GM21367 (cell line): ENCODE results near the gene SCAMP5.

Source experiments
- ATAC-seq: cut with Tn5 transposase; IDR thresholded peaks from one replicate; pipeline ENCODE4 v1.9.1; 2021; ENCODE audit not compliant: unreplicated experiment

The SCAMP5 gene

GRCh38 chr15:75044258-75044878, 49.0 kb downstream of the SCAMP5 start:
- no peak for ATAC-seq

- ATAC-seq: no peak
These were observed 50.1 kb downstream of the SCAMP5 start for GRCh38 chr15:75045332-75046015.

DNA sequence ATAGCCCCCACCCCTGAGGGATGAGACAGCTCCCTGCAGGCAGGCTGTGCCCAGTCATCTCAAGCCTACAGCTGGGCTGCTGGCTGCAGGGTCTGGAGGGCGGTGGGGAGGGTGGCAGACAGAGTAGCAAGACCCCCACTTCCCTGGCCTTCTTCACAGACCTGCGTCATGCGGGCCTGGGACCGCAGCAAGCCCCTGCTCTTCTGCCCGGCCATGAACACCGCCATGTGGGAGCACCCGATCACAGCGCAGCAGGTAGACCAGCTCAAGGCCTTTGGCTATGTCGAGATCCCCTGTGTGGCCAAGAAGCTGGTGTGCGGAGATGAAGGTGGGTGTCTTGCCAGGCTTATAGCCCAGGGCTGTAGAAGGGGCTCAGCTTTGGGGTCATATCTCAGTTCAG, 53.0 kb downstream of the SCAMP5 start:
- no peak for ATAC-seq

GRCh38 chr15:75049392-75049791, 54.0 kb downstream of the SCAMP5 start:
- ATAC-seq: no peak

DNA sequence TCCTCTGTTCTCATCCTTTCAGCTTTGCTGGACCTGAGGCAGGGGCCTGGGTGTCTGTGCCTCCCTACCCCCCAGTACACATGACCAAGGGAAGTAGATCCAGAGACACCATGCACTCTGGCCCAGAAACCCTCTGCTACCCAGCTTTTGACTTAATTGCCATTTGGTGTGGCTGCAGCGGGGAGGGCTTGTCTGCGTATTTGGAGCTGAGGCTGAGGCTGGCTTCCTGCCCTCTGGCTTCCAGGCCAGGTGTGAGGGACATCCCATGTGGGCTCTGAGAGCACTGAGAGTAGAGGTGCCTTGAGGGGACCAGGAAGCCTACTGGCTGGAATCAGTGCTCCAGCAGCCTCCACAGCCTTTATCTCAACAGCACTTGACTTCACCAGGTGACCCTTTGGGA, 54.9 kb downstream of the SCAMP5 start:
- ATAC-seq: no peak

DNA sequence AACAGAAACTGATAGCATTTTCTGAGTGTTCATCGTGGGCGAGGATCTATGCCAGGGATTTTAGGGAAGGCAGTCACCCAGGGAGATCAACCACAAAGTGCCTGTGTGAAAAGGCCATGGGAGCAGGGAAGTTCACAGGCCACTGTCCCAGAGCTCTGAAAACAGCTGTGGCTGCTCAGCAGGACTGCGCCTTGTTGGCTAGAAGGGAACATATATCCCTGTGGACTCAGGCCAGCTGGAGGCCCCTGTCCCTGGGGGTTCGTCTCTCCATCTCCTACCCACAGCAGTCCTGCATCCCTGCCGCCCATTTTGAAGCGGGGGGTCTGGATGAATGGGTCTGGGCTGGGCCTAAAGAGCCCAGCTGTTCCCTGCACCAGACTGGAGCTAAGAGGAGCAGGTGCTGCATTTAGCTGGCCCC, 55.8 kb downstream of the SCAMP5 start:
- ATAC-seq: no peak

DNA sequence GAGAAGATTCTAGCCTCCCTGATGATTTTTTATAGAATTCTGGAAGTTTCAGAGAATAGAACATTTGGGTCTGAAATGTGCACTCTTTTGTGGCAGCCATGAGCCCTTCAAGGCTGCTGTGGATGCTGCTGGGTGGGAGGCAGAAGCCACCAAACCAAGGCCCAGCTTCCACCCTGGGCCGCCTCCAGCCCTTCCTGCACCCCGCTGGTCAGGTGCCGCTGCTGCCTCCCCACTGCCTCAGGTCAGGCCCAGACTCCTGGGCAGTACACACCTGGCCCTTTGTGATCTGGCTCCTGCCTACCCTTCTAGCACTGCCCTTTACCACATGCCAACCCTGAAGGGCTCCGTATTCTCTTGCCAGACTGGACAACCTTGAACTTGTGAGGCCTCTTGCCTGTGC, 56.3 kb downstream of the SCAMP5 start:
- ATAC-seq: no peak

- no peak for ATAC-seq
These were observed 57.8 kb downstream of the SCAMP5 start for GRCh38 chr15:75052972-75053747.

GRCh38 chr15:75053748-75054125, 58.4 kb downstream of the SCAMP5 start:
- no peak for ATAC-seq

- ATAC-seq: no peak
These were observed 59.0 kb downstream of the SCAMP5 start for GRCh38 chr15:75054172-75054897.

GRCh38 chr15:75056036-75056435, 60.7 kb downstream of the SCAMP5 start:
- ATAC-seq: no peak

DNA sequence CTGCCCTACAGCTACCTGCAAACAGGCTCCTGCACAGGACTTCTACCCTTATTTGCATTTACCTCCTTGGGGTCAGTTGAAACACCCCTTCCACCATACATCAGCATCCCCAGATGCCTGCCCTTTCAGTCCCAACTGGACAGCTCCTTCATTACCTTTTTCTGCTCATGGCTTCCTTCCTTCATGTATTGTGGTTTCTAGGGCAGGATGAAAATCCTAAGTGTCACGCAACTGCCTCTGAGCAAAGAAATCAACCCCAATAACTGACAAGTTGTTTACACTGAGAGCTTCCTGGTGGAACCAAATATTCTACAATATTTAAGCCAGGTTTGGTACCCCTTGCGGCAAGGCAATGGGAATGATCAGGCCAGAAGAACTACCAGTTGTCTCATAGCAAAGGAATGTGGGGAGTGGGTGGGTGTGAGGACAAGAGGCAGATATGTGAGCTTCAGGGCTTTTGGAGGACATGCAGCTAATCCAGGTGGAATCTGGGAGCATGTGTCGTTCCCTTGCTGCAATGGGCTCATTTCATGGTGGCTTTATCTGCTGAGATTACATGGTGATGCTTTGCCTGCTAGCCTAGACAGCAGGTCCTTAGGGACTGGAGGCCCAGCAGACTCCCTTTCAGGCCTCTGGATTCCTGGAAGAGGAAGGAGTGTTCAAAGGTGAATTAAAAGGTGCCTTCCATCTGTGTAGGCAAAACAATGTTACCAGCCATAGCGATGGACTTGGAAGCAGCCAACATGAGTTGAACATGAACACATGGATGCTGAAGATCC, 63.0 kb downstream of the SCAMP5 start:
- no peak for ATAC-seq

- no peak for ATAC-seq
These were observed 64.2 kb downstream of the SCAMP5 start for GRCh38 chr15:75059607-75060006.

DNA sequence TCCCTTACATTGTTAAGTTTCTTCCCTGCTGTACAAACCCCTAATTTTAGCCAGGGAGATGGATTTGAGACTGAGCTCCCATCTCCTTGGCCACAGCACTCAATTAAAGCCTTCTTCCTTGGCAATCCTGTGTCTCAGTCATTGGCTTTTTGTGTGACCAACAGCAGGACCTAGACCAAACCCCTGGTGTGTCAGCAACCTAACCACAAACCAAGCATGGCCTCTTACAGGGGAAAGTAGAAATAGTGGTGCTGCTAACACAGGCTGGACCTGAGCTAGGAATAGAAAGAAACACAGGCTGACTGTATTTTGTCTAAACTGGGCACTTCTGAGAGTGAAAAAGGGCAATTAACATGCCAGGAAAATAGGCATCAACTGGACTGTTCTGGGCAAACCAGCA, 65.9 kb downstream of the SCAMP5 start:
- ATAC-seq: no peak

DNA sequence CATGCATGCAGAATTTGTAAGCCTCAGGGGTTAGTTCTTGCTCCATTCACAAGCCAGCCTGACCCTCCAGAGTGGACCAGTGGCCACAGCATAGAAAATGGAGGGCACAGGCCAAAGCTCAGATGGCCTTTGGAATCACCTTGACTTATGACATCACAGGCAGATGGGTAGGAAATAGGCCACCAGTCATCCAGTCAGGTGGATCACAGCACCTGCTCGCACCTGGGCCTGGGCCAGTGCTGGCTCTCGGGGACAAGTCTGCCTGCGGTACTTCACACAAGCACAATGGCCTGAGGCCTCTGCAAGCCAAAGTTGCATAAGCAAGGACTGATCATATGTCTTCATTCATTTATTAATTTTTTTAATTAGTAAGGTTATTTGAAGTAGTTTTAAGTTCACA, 67.3 kb downstream of the SCAMP5 start:
- no peak for ATAC-seq

GRCh38 chr15:75063338-75063737, 68.0 kb downstream of the SCAMP5 start:
- no peak for ATAC-seq

DNA sequence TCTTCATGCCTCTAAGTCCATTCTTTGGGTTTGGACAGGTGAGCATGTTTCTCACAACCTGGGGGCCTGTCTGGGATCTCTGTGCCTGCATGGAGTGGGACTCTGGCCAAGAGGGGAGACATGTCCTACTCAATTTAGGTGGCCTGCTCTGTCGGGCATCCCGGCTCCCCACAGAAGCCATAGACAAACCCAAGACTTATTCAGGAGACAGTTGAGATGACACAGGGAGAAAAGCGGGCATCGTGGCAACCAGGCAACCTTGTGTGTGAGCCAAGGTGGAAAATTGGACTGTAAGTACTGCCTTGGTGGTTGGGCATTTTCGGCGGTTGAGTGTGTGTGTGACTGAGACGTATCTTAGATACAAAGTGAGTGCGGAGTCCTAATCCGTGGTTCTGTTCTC, 68.5 kb downstream of the SCAMP5 start:
- no peak for ATAC-seq

DNA sequence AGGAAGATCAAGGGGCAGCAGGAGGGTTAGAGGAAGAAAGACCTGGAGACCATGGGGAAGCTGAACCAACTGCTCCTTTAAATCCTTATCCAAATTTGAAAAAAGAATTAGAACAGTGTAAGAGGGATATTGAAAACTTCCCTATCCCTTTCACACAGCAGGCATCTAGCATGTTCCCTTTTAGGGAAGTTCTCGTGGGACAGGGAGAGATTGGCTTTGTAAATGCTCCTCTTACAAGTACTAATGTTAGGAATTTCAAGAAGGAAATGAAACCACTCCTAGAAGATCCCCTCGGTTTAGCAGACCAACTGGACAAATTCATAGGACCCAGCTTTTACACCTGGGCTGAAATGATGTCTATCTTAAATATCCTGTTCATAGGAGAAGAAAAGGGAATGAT, 69.5 kb downstream of the SCAMP5 start:
- no peak for ATAC-seq

DNA sequence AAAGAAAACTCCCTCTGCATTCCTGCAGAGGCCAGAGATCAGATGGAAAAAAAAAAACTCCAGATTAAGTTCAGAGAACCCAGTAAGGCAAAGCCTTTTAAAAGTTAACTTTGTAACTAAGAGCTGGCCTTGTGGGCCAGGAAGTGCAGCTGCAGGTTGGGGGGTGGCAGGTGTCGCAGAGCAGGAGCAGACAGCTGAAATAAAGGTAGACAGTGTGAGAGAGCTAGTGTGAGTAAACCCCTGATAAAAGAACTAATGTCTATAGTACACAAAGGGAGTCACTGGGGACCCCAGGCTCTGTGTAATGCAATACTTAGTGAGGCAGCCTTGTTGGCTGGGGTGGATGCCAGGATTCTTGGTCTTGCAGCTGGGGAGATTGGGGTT, 70.1 kb downstream of the SCAMP5 start:
- no peak for ATAC-seq

GRCh38 chr15:75065851-75066509, 70.6 kb downstream of the SCAMP5 start:
- ATAC-seq: no peak
